ENCODE measurements around the gene METTL6.

Gene METTL6

DNA sequence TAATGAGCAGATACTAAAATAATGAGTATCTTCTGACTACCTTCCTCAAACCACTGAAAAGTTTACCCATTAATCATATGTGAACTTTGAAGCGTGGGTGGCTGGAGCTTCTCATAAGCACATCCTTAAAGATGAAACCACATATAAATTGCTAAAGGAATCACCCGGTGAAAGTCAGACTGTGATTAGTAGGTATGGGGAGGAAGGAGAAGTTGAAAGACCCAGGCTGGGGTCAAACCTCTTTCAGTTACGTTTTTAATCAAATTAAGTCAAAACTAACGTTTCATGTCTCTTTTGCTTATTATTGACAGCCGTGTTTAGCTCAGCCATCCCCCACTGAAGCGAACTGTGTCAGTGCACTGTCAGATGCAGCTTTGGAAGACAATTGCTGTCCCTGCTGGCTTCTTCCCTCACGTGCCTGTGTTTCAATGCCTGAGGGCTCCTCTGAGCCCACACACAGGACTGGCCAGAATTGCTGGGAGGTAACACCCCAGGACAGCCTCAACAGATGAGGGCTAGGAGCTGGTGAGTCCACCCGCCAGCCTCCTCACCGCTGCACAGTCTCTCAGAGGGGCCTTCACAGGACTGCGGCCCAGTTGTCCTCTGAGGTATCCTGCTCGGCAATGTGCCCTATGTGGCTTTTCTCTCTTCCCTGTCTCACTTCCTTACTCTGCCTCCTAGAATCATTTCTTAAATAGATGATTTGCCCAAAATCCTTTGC lies 65.7 kb downstream of the METTL6 start:
- DNase-seq = no peak

GRCh38 chr3:15360788-15361493 lies 66.4 kb downstream of the METTL6 start:
- no peak for DNase-seq

Measured in NCI-H2029 treated with DMSO at 0.1 percent for 48 hours (cell line).